HG03565 (cell line): ENCODE data around the gene GDPGP1.
"Not testable (repeated sequence)": the region's sequence is repeated elsewhere in the genome, so short reads cannot be mapped to it uniquely, and the experiment has no call there.

Experiments used
- ATAC-seq: cut with Tn5 transposase; IDR thresholded peaks from one replicate; pipeline ENCODE4 v1.9.1; 2021; ENCODE audit warnings: mild to moderate bottlenecking, moderate library complexity; ENCODE audit not compliant: unreplicated experiment

The GDPGP1 gene

GRCh38 chr15:90249203-90249863 is 15.3 kb downstream of the GDPGP1 start, which contains the start of gene TTLL13:
Gene TTLL13 (plus strand): TSS chr15:90249556. CDS start chr15:90250631, 1,075 bp downstream.
- no peak for ATAC-seq

DNA sequence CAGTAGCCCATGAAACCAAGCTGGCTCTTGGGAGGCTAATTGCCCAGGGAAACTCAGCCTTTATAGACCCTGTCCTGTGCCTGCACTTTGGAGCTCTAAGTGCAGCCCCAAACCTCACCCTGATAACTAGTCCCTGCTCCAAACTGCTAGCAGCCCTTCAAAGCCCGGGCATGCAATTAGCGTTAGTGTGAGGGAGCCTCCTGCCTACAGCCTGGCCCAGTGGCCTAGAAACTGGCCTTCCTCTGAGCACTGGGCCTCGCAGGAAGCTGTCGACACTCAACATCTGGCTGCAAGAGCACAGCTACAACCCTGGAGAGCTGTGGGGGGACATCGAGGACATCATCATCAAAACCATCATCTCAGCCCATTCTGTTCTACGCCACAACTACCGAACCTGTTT is 23.8 kb downstream of the GDPGP1 start:
- no peak for ATAC-seq

- ATAC-seq, result peak; percentile 60
Measured at GRCh38 chr15:90259524-90259923, 25.5 kb downstream of the GDPGP1 start.

- ATAC-seq, result not testable (repeated sequence)
Measured at GRCh38 chr15:90260731-90261130, 26.7 kb downstream of the GDPGP1 start.

- ATAC-seq, result no peak
Measured at GRCh38 chr15:90261811-90262210, 27.8 kb downstream of the GDPGP1 start.

DNA sequence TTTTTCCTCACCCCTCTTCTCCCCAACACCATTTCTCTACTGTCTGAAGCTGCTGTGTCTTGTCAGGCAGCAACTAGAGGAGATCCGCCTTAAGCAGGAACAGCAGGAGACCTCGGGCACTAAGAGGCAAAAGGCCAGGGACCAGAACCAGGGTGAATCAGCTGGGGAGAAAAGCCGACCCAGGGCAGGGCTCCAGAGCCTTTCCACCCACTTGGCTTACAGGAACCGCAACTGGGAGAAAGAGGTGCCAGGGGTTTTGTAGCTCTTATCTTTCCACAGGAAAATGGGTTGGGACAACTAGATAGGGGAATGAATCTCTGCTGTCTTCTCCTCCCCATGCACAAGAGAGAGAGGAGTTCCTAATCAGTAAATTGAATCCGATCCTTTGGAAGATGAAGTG is 28.4 kb downstream of the GDPGP1 start:
- no peak for ATAC-seq

- ATAC-seq, result no peak
Measured at GRCh38 chr15:90264671-90265070, 30.7 kb downstream of the GDPGP1 start.

GRCh38 chr15:90265271-90266060 is 31.5 kb downstream of the GDPGP1 start, which contains the start of gene NGRN:
Gene NGRN (plus strand): TSS chr15:90265672. CDS start chr15:90265713, 41 bp downstream.
- peak; percentile 86 for ATAC-seq

DNA sequence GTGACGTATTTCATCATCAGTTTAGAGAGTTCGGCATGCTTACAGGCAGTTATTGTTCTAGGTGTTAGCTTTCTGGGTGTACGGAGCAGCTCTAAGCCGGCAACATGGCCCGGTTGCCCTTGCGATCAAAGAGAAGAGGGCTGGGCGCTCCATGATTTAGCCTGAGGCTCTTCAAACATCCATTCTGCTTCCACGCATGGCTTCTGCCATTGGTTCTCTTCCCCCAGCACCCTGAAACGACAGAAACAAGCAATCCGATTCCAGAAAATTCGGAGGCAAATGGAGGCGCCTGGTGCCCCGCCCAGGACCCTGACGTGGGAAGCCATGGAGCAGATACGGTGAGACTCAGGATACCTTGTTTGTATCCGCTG is 32.0 kb downstream of the GDPGP1 start:
- ATAC-seq, result peak; percentile 12

DNA sequence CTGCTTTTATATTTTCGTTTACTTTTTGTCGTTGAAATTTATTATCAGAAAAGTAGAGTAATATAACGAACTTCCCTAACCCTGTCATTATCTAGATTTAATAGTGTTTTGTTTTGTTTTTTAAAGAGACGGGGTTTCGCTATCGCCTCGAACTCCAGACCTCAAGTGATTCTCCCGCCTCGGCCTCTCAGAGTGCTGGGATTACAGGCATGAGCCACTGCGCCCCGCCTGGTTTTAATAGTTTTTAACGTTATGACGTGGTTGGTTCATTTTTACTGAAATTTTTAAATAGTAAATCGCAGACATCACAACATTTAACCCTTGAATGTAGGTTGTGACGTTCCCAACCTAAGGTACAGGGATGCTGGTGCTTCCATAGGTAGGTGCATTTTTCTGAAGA is 32.5 kb downstream of the GDPGP1 start:
- no peak for ATAC-seq

- ATAC-seq, result no peak
Measured at GRCh38 chr15:90268415-90268814, 34.4 kb downstream of the GDPGP1 start.

DNA sequence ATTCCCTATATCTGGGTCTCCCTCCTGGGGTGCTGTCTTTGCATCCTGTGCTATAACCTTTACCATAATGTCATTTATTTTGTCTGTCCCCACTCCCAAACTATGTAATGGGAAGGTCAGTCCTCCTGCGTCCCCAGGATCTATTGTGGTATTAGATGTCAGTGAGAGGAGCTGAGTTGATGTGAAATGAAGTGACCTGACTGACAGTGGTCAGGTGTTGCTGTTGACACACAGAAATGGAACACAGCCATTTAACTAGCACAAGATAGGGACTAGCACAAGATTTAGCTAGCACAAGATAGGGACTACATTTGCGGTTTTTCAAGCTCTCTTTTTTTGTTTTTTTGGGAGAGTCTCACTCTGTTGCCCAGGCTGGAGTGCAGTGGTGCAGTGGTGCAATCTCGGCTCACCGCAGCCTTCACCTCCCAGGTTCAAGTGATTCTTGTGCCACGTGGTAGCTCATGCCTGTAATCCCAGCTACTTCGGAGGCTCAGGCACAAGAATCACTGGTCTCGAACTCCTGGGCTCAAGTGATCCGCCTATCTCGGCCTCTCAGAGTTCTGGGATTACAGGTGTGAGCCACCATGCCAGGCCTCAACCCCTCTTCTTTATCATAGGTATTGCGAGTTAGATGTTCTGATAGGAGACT is 36.6 kb downstream of the GDPGP1 start:
- no peak for ATAC-seq

DNA sequence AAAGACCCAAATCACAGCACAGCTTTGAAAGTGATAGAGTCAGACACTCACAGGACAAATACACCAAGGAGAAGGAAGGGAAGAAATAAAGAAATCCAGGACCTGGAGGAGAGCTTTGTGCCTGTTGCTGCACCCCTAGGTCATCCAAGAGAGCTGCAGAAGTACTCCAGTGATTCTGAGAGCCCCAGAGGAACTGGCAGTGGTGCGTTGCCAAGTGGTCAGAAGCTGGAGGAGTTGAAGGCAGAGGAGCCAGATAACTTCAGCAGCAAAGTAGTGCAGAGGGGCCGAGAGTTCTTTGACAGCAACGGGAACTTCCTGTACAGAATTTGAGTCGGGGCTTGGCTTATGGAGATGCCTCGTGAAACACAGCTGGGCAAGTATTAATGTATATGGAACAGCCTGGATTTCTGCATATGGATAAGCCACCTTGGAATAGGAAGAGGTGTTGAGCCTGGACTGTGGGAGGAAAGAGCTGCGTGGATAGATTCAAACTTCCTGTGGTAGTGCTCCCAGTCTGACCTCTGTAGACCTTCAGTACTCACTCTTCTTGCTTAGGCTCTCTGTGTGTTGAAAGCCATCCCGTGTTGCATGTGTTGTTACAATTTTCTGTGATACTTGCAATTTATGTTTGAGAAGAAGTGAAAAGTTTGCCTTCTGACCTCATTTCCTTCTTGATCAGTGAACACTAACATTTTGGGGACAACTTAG is 37.6 kb downstream of the GDPGP1 start:
- ATAC-seq, result no peak

DNA sequence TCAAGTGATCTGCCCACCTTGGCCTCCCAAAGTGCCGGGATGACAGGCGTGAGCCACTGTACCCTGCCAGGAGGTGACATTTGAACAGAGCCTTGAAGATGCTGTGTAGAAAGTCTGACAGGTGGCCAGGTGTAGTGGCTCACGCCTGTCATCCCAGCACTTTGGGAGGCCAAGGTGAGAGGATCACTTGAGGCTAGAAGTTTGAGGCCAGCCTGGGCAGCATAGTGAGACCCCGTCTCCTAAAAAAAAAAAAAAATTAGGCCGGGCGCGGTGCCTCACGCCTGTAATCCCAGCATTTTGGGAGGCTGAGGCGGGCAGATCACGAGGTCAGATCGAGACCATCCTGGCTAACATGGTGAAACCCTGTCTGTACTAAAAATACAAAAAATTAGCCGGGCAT is 44.5 kb downstream of the GDPGP1 start:
- ATAC-seq, result not testable (repeated sequence)

GRCh38 chr15:90280743-90281142 is 46.7 kb downstream of the GDPGP1 start:
- not testable (repeated sequence) for ATAC-seq

DNA sequence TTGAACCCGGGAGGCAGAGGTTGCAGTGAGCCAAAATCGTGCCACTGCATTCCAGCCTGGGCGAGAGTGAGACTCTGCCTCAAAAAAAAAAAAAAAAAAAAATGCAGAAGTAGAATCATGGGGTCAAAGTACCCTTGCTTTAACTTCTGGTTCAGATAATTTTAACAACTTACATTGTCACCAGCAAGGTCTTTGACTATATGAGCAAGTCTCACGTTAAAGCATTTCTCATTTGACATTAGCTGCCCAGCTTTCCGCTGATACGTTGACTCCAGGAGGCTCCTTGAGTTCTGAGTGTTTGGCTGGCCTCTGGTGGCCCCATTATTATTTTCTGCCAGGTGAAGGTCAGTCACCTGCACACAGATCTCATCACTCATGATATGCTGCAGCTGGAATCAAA is 47.6 kb downstream of the GDPGP1 start:
- ATAC-seq, result not testable (repeated sequence)

- no peak for ATAC-seq
Measured at GRCh38 chr15:90286678-90287077, 52.7 kb downstream of the GDPGP1 start.

GRCh38 chr15:90287101-90287500 is 53.1 kb downstream of the GDPGP1 start:
- no peak for ATAC-seq

DNA sequence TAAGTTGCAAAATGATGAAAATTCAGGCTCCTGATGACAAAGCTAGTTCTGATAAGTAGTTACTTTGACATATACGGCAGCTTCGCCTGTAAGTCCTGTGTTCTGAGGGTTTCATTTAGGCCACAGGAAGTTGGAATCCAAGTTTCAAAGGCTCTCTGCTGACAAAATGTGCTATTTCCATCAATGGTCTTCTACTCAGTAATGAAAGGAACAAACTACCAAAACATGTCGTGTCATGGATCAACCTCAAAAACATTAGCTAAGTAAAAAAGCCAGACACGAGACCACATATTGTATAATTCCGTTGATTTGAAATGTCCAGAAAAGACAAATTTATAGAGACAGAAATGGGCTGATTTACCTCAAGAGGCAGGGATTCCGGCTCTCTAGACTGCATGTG is 53.9 kb downstream of the GDPGP1 start:
- ATAC-seq, result no peak

DNA sequence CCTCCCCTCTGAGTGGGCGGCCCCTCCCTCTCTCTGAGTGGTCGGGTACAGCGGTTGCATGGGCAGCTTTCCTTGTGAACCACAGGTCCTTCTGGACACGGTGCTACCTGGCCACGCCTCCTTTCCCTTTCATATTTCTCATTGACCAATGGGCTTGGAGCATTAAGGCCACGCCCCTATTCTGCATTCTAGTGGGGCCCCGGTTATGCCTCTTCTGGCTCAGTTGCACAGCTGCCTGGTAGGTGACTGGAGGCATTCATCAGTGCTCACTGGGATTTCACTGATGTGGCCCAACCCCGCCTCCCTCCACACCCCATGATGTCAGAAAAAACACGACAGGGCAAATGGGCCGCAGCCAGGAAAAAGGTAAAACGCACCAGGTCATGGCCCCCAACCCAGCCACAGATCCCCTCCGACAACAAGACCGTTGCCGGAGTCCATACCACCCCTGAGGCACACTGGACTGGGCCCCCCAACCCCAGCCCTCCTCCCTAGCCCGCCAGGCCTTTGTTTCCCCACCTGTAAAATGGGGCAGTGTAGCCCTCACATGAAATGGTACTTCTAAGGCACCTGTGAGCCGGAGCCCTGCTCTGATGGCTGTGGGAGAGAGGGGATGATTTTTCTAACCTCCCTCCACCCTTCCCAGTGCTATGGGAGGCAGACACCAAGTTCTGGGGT is 57.8 kb downstream of the GDPGP1 start:
- ATAC-seq, result no peak
